Measurements from ENCODE around the gene C1GALT1C1. TPM values are rescaled to one million over a fixed set of nuclear protein-coding genes. Genes with fewer than 3 reads are reported as not detected.
"Not testable (repeated sequence)": the region's sequence is repeated elsewhere in the genome, so short reads cannot be mapped to it uniquely, and the experiment has no call there.

Gene C1GALT1C1
- total RNA-seq, 4 donors from 2014 or later: 9.1 to 12.7 (median 10.4) TPM

DNA sequence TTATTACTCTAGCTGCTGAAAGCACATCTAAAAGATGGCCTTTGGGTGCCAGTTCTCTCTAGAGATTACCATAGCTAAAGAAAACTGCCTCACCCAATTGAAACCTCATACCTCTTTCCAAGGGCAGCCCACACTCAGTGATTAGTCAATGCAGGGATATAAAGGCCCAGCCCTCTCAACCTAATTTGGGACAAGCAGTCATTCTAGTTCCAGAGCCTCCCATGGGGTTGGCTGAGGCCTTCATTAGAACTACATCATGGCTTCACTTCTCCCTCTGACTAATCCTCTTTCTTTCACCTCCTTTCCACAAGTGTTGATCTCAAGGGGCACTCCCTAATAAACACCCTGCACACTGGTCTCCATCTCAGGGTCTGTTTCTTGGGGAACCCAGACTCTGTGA, 38.5 kb upstream of the C1GALT1C1 start:
- no peak for TF ChIP-seq EP300 (IDR thresholded peaks at IDR 0.05)
- TF ChIP-seq, protein P1, sequence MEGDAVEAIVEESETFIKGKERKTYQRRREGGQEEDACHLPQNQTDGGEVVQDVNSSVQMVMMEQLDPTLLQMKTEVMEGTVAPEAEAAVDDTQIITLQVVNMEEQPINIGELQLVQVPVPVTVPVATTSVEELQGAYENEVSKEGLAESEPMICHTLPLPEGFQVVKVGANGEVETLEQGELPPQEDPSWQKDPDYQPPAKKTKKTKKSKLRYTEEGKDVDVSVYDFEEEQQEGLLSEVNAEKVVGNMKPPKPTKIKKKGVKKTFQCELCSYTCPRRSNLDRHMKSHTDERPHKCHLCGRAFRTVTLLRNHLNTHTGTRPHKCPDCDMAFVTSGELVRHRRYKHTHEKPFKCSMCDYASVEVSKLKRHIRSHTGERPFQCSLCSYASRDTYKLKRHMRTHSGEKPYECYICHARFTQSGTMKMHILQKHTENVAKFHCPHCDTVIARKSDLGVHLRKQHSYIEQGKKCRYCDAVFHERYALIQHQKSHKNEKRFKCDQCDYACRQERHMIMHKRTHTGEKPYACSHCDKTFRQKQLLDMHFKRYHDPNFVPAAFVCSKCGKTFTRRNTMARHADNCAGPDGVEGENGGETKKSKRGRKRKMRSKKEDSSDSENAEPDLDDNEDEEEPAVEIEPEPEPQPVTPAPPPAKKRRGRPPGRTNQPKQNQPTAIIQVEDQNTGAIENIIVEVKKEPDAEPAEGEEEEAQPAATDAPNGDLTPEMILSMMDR (IDR thresholded peaks at IDR 0.05): no peak
- TF ChIP-seq POLR2A (IDR thresholded peaks at IDR 0.05): no peak
- no peak for TF ChIP-seq POLR2AphosphoS5 (IDR thresholded peaks at IDR 0.05)
- Histone ChIP-seq H3K4me1 (peaks cover 8% of the 10 kb centered on the region), H3K9me3 (no peaks in the 10 kb centered on the region), H3K36me3 (no peaks in the 10 kb centered on the region), H3K27me3 (no peaks in the 10 kb centered on the region), H3K27ac (no peak overlapping the region), H3K4me3 (no peak overlapping the region)
- no peak for DNase-seq (ENCODE audit: low spot score in 2 of 2)

DNA sequence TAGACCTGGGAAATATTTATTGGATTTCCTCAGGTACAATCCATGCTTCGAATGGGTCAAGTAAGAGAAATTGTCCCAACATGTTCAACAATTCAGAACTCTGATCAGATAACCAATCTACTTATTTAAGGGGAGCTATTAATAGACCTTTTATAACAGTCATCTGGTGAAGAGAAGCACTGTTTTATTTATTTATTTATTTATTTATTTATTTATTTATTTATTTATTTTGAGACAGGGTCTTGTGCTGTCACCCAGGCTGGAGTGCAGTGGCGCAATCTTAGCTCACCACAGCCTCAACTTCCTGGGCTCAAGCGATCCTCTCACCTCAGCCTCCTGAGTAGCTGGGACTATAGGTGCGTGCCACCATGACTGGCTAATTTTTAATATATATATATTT, 34.7 kb upstream of the C1GALT1C1 start:
- H3K4me1 ChIP-seq; DNase-seq (ENCODE audit: low spot score in 2 of 2); H3K27ac ChIP-seq; H3K9me3 ChIP-seq; H3K27me3 ChIP-seq; H3K4me3 ChIP-seq; H3K36me3 ChIP-seq: not testable (repeated sequence)
- WGBS: 86% methylated on average over 4 of the region's 4 CpGs

DNA sequence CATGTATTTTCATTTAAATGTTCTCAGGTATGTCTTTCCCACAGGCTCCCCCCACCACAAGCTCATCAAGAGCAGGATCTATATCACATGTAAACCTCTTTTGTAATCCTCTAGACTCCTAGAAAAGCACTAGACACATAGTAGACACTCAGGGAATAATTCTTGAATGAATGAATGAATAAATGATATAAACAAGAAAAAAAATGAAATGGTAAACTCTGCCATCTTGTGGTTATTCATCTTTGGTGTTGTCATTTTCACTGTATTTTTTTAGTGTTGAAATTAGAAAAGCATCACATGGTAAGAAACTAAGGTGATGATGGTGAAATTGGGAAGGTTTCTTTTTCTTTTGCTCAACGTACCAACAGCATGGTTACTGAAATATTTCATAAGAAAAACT, 34.2 kb upstream of the C1GALT1C1 start:
- Histone ChIP-seq H3K27me3 (no peaks in the 10 kb centered on the region), H3K4me1 (peaks cover 3% of the 10 kb centered on the region), H3K9me3 (no peaks in the 10 kb centered on the region), H3K27ac (no peak overlapping the region), H3K36me3 (no peaks in the 10 kb centered on the region), H3K4me3 (no peak overlapping the region)
- no peak for DNase-seq (ENCODE audit: low spot score in 2 of 2)
- WGBS: 37% methylated on average over 1 of the region's 1 CpG
- TF ChIP-seq EP300 (IDR thresholded peaks at IDR 0.05) (no peak), POLR2A (IDR thresholded peaks at IDR 0.05) (no peak), POLR2AphosphoS5 (IDR thresholded peaks at IDR 0.05) (no peak)
- TF ChIP-seq, protein P1 (IDR thresholded peaks at IDR 0.05): no peak

DNA sequence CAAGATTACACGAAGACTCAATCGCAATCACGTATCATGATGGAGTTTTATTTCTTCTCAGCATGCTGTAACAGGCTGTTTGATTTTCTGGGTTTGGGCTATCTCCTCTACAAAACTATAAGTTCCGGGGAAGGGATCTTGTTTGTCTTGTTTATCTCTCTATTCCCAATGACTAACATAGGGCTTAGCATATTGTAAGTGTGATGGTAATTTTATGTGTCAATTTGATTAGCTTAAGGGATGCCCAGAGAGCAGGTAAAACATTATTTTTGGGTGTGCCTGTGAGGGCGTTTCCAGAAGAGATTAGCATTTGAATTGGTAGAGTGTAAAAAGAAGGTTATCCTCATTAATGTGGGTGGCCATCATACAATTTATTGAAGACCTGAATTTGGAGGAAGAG, 32.8 kb upstream of the C1GALT1C1 start:
- Histone ChIP-seq H3K9me3 (no peaks in the 10 kb centered on the region), H3K36me3 (no peaks in the 10 kb centered on the region), H3K27me3 (no peaks in the 10 kb centered on the region), H3K4me1 (peaks cover 3% of the 10 kb centered on the region), H3K4me3 (no peak overlapping the region), H3K27ac (no peak overlapping the region)
- WGBS: 57% methylated on average over 5 of the region's 5 CpGs
- no peak for TF ChIP-seq POLR2A (IDR thresholded peaks at IDR 0.05)
- TF ChIP-seq, protein P1 (IDR thresholded peaks at IDR 0.05): no peak
- no peak for DNase-seq (ENCODE audit: low spot score in 2 of 2)

DNA sequence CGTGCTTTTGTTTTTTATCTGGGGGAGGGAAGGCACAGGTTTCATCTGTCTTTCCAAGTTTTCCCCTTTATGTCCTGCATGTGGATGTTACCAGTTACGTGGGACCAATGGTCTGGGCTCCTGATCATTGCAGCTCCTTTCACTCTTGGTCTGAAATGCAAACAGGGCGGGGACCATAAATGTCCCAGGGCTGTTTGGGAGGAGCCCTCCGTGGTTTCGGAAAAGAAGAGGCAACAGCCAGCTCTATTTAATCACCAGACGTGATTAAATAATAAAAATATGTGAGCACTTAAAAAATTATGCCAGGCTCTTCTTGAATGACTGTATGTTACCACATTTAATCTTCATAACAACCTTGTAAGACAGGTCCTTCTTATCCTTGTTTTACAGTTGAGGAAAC, 30.8 kb upstream of the C1GALT1C1 start:
- Histone ChIP-seq H3K9me3 (no peaks in the 10 kb centered on the region), H3K27ac (no peak overlapping the region), H3K27me3 (no peaks in the 10 kb centered on the region), H3K36me3 (no peaks in the 10 kb centered on the region), H3K4me1 (peaks cover 3% of the 10 kb centered on the region), H3K4me3 (no peak overlapping the region)
- DNase-seq (ENCODE audit: low spot score in 2 of 2): no peak
- WGBS: 32% methylated on average over 6 of the region's 6 CpGs
- TF ChIP-seq, protein P1 (IDR thresholded peaks at IDR 0.05): no peak
- TF ChIP-seq POLR2A (IDR thresholded peaks at IDR 0.05) (no peak), POLR2AphosphoS5 (IDR thresholded peaks at IDR 0.05) (no peak), EP300 (IDR thresholded peaks at IDR 0.05) (no peak)

DNA sequence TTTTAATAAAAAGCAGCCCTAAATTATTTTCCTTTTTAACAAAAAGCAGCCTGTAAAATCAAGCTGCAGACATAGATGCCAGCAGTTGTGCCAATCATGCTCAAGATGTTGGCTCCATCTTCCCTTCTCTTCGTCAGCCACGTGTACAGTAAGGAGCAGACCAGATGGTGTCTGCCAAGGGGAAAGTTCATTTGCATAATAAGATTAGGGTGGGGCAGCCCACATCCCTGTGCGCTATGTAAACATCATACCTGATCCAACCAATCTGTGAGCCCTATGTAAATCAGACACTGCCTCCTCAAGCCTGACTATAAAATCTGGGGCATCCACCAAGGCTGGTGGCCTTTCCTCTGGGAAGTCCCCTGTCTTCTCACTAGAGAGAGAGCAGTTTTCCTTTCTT, 23.1 kb upstream of the C1GALT1C1 start:
- 28% methylated on average over 3 of the region's 3 CpGs for WGBS
- DNase-seq (ENCODE audit: low spot score in 2 of 2): no peak
- Histone ChIP-seq H3K36me3 (no peaks in the 10 kb centered on the region), H3K9me3 (no peaks in the 10 kb centered on the region), H3K27me3 (no peaks in the 10 kb centered on the region), H3K27ac (no peak overlapping the region), H3K4me1 (no peaks in the 10 kb centered on the region), H3K4me3 (no peak overlapping the region)
- TF ChIP-seq POLR2A (IDR thresholded peaks at IDR 0.05) (no peak), EP300 (IDR thresholded peaks at IDR 0.05) (no peak), POLR2AphosphoS5 (IDR thresholded peaks at IDR 0.05) (no peak)
- TF ChIP-seq, protein P1 (IDR thresholded peaks at IDR 0.05): no peak

DNA sequence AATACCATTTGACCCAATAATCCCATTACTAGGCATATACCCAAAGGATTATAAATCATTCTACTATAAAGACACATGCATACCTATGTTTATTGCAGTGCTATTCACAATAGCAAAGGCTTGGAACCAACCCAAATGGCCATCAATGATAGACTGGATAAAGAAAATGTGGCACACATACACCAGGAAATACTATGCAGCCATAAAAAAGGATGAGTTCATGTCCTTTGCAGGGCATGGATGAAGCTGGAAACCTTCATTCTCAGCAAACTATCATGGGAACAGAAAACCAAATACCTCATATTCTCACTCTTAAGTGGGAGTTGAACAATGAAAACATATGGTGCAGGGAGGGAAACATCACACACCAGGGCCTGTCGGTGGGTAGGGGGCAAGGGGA, 22.4 kb upstream of the C1GALT1C1 start:
- not testable (repeated sequence) for H3K27ac ChIP-seq; H3K36me3 ChIP-seq; DNase-seq (ENCODE audit: low spot score in 2 of 2); H3K4me1 ChIP-seq; H3K27me3 ChIP-seq; H3K4me3 ChIP-seq; H3K9me3 ChIP-seq
- 64% methylated on average over 1 of the region's 1 CpG for WGBS
